Stimulated activated CD8-positive, alpha-beta memory T cell treated with anti-CD3 and anti-CD28 coated beads, Interleukin-15, amount 100 ng/mL, for 1 hour (primary cell): ENCODE results near the gene MCM9.

Experiments
- DNase-seq: peaks from one replicate; pipeline ENCODE4 v3.0.0-alpha.2; 2020; ENCODE audit warnings: low read depth

Gene MCM9

DNA sequence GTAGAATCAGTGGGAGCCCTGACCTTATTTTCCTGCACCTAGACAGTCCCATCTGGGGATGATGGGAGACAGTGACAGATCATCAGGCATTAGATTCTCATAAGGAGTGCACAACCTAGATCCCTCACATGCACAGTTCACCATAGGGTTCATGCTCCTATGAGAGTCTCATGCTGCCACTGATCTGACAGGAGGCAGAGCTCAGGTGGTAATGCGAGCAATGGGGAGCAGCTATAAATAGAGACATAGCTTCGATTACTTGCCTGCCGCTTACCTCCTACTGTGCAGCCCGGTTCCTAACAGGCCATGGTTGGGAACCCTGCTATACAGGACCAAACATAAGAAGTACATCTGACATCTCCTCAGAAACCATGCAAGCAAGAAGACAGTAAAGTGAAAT lies 72.5 kb downstream of the MCM9 start:
- no peak for DNase-seq

DNA sequence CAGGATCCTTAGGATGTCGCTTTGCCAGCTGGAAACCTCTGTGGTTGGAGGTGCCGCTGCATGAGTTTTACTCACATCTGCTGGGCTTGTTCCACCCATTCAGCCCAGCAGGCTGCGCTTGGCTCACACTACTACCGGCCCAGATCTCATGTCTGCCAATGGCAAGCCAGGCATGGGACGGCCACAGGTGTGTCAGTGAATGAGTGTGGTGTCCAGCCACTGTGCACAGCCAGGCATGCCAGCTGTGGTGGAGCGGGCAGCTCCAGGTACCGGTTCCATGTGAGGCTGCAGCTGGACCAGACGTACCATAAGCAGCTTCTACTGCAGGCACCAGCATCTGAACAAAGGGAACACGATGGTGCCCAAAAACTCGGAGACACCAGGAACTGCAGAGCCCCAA lies 74.1 kb downstream of the MCM9 start:
- no peak for DNase-seq

DNA sequence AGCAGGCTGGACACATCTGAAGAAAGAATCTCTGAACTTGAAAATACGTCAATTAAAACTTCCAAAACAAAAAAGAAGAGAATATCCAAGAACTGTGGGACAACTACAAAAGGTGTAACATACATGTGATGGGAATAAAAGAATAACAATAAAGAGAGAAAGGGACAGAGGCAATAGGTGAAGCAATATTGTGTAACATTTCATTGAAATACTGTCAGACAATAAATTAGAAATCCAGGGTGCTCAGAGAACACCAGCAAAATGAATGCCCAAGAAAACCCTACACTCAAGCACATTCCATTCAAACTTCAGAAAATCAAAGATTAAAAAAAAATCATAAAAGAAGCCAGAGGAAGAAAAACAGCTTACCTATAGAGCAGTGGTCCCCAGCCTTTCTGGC lies 74.6 kb downstream of the MCM9 start:
- DNase-seq = no peak

DNA sequence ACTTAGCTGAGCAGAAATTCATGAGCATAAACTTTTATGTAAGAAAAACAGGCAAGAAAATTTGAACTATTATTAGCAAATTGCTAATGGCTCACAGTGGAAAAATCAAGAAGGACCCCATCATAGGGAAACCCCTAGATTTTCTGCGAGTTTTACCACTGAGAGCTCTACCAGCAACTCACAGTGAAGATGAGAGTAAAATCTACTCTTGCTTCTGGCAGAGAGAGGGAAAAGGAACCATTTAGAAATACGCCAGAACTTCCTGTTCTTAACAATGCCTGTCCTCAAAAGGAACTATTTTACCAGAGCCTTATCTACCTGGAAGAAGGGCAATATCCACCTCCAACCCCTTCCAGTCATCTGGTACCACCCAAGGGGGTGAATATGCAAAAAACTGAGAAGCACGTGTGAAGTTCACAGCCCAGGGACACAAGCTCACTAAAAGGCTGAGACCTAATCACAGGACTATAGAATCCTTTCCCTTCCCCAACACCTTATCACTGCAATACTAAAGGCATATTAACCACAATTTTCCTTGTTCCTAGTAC lies 75.4 kb downstream of the MCM9 start:
- no peak for DNase-seq

DNA sequence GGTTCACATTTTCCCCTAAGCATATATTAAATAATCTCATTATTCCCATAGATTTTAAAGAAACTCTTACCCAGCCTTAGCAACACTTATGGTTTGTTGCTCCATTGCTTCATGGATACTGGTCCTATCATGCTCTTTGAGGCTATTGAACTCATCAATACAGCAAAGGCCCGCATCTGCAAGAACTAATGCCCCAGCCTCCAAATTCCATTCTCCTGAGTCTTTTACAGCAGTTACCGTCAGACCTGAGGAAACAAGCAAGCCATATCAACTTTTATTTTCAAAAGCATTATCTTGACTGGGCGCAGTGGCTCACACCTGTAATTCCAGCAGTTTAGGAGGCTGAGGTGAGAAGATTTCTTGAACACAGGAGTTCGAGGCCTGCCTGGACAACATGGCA lies 78.7 kb downstream of the MCM9 start:
- no peak for DNase-seq

DNA sequence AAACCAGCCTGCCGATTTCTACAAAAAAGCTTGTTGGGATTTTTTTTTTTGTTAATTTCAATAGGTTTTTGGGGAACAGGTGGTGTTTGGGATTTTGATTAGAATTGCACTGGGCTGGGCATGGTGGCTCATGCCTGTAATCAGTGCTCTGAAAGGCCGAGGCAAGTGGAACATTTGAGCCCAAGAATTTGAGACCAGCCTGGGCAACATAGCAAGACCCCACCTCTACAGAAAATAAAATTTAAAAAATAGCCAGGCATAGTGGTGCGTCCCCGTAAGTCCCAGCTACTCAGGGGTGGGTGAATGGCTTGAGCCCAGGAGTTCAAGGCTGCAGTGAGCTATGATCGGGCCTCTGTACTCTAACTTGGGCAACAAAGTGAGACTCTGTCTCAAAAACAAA lies 81.6 kb downstream of the MCM9 start:
- DNase-seq = no peak

DNA sequence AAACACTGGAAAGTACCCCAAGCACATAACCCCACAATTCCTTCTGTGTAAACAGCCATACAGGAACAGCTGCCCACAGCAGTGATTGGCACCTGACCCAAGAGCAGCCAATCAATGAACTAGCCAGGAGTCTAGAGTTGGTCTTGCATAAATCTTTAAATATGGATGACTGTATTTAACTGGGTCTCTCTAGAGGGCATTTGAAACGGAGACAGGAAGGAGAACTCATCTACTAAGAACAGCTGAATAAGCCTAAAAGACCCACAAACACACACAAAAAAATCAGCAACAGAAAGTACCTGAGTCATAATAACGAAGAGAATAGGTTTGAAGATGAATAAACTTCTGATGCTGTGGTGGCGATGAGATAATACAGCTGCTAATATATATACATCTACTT lies 90.0 kb downstream of the MCM9 start:
- DNase-seq = no peak

DNA sequence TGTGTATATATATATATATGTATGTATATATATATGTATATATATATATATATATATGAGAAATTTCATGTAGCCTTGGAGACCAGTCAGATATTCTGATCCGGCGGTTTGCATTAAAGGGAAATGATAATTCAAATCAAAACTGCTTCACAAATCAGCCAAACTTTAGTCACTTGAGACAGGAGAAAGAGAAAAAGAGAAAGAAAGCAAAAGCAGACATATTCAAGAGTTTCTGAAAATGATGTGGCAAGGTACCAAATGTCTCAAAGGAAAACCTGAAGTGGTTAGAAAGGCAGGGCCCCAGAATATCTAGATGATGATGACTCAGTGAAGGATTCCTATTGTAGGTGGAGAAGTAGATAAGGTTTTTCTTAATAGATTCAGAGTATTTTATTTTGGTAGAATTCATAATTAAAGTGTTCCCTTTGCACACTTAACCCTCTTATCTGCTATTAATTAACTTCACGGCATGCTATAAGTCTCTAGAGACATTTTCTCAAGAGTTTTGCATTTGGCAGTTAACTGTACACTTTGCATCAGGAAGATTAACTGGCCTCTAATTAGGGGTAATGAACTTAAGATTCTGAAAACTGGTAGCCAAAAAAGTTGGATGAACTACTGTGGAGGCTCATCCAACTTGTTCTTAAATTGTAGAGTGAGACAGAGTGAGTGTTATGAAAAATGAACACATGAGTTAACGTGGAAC lies 91.1 kb downstream of the MCM9 start:
- no peak for DNase-seq

DNA sequence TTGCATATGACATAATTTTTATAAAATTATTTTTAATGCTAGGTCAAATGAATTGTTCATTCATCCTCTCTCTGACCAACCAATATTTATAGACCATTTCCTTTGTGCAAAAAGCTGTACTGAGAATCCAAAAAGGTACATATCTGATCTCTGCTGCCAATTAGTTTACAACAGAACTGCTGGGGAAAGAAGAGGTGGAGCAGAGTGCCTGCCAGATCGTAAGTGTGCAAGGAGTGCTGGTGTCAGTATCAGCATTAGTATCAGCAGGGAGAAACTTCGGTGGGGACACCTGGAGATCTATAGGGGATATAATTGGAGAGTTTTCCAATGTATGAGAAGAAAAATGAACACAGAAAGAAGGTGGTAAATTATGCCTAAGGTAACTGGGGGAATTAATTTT lies 104.3 kb downstream of the MCM9 start:
- DNase-seq = no peak

DNA sequence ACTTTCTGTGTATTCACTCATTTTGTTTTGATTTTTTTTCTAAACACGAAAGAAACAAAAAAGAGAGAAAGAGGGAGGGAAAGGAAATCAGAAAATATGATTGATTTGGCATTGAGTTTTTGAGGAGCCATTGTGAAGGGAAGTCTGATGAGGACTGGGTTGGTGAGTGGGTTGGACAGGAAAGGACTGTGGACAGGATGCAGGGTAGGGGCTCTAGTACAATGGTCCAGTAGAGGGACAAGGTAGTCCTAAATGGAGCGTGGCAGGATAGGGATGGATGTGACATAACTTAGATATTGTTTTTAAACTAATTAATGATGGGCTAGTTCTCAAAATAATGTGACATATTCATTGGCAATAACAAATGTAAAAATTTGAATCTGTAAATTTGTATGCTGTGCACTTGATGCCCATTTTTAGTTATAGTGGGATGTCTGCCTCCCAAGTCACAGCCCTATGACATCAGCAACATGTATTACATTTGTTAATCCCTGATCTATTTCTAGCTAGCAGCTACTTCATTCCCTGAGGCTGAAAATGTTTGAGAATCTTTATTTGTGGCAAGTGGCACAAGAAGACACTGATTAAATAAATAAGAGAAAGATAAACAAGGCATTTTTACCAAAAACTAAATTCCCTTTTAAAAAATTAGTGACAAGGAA lies 105.0 kb downstream of the MCM9 start:
- no peak for DNase-seq

DNA sequence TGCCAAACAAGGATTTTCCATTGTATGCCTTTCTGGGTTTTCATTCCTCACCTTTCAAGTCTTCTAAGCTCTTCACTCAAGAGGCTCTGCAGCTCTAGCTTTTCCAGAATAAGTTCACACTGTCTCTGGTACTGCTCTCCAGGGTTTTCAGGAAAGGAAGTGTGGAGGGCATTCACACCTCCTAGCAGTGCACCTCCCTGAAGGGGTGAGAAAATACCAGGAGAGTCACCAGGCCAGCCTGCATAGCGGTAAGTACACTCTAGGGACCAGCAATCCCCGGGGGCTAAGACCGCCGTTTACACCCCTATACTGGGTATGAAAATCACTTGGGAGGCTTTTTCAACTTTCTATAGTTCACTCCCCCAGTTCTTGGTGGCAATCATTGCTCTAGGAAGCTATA lies 108.9 kb downstream of the MCM9 start:
- no peak for DNase-seq

DNA sequence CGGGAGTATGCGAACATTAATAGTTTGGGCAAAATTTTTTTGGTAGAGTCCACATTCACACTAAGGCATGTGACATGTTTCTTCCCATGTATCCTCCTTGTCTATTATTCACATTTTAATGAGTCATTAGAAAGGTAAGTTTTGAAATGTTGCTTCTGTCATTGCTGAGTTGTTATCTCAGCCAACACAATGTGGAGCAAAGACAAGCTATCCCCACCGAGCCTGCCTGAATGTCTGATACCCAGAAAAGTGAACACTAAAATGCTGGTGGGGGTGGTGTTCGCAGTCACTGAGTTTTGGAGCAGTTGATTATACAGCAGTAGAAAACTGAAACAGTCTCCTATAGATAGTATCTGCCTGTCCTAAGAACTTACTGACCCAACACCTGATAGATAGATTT lies 109.3 kb downstream of the MCM9 start:
- no peak for DNase-seq

DNA sequence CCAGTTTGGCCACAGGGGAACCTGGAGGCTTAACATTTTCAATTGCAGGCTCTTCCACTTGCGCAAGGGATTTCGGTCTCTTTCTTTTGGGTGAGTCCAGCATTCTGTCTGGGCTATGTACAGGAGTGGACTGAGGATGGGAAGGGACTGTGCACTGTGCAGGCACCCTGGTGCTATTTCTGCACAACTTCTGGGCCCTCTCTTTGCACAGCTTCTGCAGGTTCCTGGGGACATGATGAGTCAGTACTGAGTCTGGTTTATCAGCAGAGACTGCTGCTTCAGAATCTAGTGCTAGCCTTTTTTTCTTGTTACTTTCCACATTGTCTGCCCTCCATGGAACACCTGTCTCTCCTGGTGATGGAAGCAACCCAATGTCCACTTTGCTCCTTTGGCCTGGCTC lies 119.5 kb downstream of the MCM9 start:
- no peak for DNase-seq

DNA sequence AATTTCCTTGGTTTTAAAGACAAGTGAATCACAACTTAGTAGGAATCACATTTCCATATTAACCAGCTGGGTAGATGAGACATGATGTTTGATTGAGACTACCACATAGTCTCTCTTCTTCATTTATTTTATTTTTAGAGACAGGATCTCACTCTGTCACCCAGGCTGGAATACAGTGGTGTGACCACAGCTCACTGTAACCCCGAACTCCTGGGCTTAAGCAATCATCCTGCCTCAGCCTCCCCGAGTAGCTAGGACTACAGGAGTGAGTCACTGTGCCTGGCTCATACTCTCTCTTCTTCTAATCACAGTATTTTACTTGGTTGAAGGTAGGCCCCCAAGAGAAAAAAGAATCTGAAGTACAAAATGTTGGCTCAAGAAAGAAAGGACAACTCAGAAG lies 121.2 kb downstream of the MCM9 start:
- no peak for DNase-seq

DNA sequence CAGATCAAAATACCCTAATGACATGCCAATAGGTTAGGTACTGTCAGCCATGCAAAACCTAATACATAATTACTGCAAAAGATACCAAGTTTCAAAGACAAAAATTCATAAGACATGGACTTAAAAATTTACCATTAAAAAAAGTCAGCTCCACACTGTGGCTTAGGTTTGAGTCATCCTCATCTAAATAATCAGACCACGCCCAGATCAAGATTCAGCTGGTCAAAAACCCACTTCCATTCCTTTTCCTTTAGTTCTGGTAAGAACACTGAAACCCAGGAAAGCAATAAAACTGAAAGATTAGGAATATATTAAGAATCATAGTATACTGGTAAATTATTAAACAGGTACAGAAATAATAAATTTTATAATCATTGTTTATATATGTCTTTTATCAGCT lies 122.0 kb downstream of the MCM9 start:
- no peak for DNase-seq

DNA sequence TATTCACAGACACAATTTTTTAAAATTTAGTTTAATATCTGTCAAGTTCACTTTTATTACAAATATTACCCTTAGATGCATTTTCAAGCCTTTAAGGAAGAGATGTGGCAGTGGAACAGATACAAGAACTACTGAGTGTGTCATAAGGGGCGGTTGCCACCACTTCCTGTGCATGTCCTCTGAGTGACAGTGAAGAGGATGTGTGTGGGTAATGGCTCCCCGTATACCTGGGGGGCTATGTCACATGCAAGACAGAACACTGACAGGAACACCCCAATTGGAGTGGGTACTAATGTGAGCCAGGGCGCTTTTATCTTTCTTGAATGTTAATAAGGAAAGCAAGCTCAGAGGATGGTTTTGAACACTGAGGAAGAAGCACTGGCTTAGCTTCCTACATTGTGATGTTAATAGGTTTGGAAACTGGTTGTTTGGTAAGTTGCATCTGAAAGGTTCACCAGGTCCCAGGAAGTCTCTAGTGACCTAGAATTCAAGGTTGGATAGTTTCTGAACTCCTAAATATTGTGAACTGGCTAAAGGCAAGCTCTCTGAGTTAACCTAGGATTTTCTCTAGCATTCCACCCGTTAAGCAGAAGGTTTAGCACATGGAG lies 124.4 kb downstream of the MCM9 start:
- DNase-seq = peak; percentile 51

DNA sequence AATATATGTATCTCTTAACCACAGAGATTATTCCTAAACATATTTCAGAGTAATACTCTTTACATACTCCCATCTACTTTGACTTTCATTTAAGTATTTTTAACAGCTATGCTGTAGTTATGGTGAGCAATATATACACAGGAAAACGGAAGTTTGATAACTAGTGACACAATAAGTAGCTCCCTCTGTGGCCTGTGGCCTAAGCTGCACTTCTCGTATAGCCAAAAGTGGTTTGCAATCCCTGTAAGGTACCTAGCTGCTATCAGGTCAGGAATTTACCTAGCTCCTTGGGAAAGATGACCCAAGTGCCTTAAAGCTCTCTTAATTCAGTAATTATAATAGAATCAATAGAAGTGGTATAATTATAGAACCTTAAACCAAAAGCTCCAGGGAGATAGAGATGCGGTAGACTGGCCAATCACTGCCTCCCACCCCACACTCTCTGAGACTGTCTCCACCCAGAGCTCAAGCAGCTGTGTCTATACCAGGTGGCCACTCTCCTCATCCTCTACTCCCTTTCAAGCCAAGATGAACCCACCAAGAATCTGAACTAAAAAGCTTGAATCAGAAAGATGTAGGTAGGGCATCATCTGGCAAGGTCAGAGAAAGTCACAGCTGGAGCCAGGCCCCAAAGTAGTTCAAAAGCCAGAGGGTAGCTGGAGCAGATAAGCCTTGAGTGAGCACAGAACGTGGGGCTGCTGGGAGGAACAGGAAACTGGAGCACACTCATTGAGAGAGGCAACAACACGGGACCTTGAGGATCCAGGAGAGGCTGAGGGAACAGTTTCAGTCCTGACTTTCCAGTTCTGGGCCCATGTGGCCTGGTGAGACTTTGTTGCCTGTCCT lies 125.9 kb downstream of the MCM9 start:
- DNase-seq = no peak

DNA sequence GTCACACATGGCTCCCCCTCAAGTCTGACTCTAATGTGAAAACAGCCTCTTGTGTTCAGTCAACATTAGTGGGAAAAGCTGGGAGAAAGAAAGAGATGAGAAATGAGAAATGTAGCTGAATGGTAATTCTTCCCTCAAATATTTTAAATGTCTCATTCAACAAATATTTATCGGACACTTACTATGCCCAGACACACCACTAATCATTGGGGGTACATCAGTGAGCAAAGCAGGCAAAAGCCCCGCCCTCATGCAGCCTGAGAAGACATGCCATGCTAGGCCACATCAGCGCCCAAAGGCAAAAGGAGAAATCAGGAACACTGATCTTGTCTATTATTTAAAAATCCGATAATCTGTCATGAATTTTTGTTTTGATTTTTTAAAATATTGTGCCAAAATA lies 130.9 kb downstream of the MCM9 start:
- DNase-seq = no peak

DNA sequence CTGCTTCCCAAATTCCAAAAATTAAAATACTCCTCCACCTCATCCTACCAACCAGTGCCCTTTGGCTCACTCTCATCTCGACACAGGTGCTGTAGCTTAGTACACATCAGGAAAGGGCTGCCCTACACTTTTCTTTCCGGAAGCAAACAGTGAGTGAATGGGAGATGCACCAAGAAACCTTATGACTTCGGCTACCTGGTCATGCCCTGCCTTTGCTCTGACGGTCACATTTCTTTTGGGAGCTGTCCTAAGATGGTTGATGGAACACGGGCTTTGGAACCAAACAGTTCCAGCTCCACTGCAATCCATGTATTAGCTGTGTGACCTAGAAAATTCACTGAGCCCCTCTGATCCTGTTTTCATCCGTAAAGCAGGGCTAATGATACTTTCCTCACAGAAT lies 133.7 kb downstream of the MCM9 start:
- no peak for DNase-seq

DNA sequence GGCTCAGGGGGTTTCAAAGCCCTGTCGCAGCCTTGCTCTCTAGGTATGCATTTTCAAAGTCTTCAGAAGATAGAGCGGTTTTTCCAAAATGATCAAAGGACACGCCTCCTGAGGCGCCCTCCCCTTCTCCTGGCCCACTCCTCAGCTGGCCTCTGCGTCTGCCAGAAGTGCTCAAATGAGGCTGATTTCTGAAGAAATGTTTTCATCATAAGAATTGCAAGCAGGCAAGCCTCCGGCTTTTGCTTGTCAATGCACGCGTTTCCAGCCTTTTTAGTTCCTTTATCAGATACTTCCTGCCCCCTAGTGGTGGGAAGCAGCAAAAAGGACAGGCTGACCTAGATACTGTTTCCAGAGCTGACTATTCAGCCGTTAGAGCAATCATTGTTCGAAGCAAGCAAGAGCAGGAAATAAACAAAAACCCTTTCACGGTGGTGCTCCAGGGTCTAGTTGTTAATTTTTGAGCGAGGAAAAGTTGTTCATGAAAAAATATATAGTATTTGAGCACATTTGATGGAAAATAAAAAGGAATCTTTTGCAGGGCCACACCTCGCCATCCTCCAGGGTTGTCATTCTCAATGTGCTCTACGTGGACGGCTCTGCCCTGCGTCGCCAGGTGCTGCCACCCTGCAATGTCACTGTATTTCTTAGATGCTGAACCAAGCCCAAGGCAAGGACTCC lies 134.4 kb downstream of the MCM9 start:
- DNase-seq = peak; percentile 70

DNA sequence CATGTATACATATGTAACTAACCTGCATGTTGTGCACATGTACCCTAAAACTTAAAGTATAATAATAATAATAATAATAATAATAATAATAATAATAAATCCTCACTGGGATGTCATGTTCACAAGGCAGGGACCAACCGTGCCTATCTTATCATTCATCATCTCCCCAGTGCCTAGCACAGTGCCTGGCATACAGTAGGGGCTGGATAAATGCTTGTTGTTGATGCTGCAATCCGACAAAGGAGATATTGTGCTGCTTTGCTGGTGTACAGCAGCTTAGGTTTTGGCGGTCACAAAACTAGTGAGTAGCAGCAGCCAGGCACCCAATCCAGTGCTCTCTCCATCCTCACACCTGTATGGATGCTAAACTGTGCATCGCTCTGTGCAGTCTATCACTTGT lies 135.1 kb downstream of the MCM9 start:
- DNase-seq = no peak

DNA sequence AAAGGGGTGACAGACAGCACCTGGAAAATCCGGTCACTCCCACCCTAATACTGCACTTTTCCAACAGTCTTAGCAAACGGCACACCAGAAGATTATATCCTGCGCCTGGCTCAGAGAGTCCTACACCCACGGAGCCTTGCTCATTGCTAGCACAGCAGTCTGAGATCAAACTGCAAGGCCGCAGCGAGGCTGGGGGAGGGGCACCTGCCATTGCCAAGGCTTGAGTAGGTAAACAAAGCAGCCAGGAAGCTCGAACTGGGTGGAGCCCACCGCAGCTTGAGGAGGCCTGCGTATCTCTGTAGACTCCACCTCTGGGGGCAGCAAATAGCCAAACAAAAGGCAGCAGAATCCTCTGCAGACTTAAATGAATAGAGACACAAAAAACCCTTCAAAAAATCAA lies 138.4 kb downstream of the MCM9 start:
- DNase-seq = peak; percentile 47
